Spleen (tissue), 7 donors: ENCODE data around the gene PPM1H.

Experiments
- POLR2A ChIP-seq, 3 donors: fragments of 450-650 bp; IDR thresholded peaks; one replicate each; pipeline ENCODE4 v1.5.1; 2017; ENCODE audit warnings: antibody characterized with exemption in 3 of 3, mild to moderate bottlenecking in 1 of 3
- POLR2AphosphoS5 ChIP-seq, 3 donors: sonication (generic); formaldehyde crosslinking; IDR thresholded peaks; one replicate each; pipeline ENCODE4 v1.5.1; 2017; ENCODE audit warnings: antibody characterized with exemption in 3 of 3
- TF ChIP-seq, protein P1 (sequence below), 11 experiments: fragments of 200-600 bp in 7 of 11; fragments of 450-650 bp in 4 of 11; sonication (generic) in 4 of 11; IDR thresholded peaks in 8 of 11; conservative IDR thresholded peaks in 3 of 11; 1 replicate in 7 of 11; 2 replicates in 4 of 11; pipeline versions ENCODE4 v1.4.0 to v1.8.0; 2016 to 2021; ENCODE audit warnings: antibody characterized with exemption in 11 of 11, inconsistent platforms in 4 of 11, mild to moderate bottlenecking in 1 of 11
- donor health status: DM: no; HTN: no; CAD: no; lungs with moderate emphysema.
- donor health status: DM: no; HTN: no; CAD: no.
- donor health status: DM: no; HTN: no; CAD: no.

DNA sequence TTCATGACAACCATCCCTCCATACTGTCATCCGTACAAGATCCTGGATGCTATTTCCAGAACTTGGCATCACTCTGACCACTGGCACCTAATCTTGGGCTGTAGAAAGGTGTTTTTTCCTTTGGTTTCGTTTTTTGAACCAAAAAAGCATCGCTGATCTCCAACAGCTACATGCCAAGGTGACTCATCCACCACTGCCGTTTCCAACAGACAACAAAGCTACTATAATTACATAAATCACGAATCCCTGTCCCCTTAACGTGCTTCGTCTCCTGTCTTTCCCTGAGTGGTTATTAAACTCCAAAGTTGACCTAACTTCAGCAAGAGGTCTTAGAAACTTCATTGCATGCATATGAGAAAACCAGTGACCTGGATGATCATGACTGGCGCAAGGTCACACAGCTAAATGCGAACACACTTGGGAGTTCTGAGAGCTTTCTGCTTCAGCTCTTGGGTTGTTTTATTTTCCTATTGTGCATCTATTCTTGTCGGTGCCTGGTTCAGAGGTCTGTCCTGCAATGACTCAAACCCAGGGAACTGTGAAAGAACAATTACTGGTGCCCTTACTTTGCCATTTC lies 99.9 kb downstream of the PPM1H start:
- TF ChIP-seq POLR2AphosphoS5 (IDR thresholded peaks at IDR 0.05) (no peak), POLR2A (IDR thresholded peaks at IDR 0.05) (no peak)
- TF ChIP-seq, protein P1, sequence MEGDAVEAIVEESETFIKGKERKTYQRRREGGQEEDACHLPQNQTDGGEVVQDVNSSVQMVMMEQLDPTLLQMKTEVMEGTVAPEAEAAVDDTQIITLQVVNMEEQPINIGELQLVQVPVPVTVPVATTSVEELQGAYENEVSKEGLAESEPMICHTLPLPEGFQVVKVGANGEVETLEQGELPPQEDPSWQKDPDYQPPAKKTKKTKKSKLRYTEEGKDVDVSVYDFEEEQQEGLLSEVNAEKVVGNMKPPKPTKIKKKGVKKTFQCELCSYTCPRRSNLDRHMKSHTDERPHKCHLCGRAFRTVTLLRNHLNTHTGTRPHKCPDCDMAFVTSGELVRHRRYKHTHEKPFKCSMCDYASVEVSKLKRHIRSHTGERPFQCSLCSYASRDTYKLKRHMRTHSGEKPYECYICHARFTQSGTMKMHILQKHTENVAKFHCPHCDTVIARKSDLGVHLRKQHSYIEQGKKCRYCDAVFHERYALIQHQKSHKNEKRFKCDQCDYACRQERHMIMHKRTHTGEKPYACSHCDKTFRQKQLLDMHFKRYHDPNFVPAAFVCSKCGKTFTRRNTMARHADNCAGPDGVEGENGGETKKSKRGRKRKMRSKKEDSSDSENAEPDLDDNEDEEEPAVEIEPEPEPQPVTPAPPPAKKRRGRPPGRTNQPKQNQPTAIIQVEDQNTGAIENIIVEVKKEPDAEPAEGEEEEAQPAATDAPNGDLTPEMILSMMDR (IDR thresholded peaks at IDR 0.05 in 8 of 11, conservative IDR thresholded peaks at IDR 0.05 in 3 of 11): no peak
